ENCODE results near the gene PRMT1. TPM values are rescaled to one million over a fixed set of nuclear protein-coding genes. Genes with fewer than 3 reads are reported as not detected.

Gene PRMT1
- total RNA-seq, 1 donor from 2014 or later: 156 TPM

DNA sequence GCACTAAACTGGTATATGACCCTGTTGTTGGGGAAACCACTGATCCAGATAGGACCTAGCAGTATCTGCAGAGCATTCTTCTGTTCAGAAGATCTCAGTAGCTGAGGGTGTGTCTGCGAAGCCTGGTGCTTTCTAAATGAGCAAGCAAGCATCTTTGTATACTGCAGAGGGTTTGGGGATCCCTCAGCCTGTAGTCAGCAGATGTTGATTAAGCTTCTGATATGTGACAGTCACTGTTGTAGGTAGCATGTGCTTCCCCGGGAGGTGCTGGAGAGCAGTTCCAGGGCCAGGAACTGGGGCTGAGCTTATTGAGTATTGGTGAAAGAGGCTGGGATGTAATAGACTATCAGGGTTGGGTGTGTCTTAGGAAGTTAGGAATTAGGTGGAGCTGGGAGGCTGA, 33.6 kb upstream of the PRMT1 start:
- DNase-seq (ENCODE audit: extremely low spot score in 2 of 2): no peak
- intact Hi-C loops (cut with DNase I): no loop called here
- Histone ChIP-seq H3K4me3 (no peak overlapping the region), H3K4me1 (peaks cover 54% of the 10 kb centered on the region), H3K9me3 (no peaks in the 10 kb centered on the region), H3K36me3 (peaks cover 0 to 16% of the 10 kb centered on the region in 2 donors), H3K27ac (no peak overlapping the region), H3K27me3 (no peaks in the 10 kb centered on the region)
- TF ChIP-seq, protein P1, sequence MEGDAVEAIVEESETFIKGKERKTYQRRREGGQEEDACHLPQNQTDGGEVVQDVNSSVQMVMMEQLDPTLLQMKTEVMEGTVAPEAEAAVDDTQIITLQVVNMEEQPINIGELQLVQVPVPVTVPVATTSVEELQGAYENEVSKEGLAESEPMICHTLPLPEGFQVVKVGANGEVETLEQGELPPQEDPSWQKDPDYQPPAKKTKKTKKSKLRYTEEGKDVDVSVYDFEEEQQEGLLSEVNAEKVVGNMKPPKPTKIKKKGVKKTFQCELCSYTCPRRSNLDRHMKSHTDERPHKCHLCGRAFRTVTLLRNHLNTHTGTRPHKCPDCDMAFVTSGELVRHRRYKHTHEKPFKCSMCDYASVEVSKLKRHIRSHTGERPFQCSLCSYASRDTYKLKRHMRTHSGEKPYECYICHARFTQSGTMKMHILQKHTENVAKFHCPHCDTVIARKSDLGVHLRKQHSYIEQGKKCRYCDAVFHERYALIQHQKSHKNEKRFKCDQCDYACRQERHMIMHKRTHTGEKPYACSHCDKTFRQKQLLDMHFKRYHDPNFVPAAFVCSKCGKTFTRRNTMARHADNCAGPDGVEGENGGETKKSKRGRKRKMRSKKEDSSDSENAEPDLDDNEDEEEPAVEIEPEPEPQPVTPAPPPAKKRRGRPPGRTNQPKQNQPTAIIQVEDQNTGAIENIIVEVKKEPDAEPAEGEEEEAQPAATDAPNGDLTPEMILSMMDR (IDR thresholded peaks at IDR 0.05): no peak
- no peak for TF ChIP-seq POLR2AphosphoS5 (IDR thresholded peaks at IDR 0.05; ENCODE audit: insufficient read depth in 1 of 2, low read depth in 1 of 2)
- TF ChIP-seq POLR2A (IDR thresholded peaks at IDR 0.05): no peak

DNA sequence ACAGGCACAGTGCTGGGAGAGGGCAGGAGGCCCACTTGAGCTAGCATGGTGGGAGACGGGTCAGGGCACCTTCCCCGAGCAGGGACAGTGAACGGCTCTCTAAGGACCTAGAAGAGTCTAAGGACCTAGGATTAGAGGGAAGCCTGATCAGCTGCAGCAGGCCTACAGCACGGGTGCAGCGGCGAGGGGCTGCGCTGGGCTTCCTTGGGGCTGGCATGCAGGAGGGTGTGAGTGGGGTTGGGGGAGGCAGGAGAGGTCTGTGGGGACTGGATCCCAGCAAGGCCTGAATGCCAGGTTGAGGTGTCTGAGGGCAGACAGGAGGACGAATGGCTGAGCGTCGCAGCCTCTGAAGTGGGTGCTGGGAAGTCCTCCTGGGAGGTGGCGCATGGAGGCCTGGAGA, 31.5 kb upstream of the PRMT1 start:
- no peak for TF ChIP-seq POLR2A (IDR thresholded peaks at IDR 0.05)
- no peak for TF ChIP-seq POLR2AphosphoS5 (IDR thresholded peaks at IDR 0.05; ENCODE audit: insufficient read depth in 1 of 2, low read depth in 1 of 2)
- TF ChIP-seq, protein P1 (IDR thresholded peaks at IDR 0.05): no peak
- intact Hi-C loops (cut with DNase I): no loop called here
- no peaks in the 10 kb centered on the region for H3K27me3 ChIP-seq
- peaks cover 0 to 32% of the 10 kb centered on the region in 2 donors for H3K36me3 ChIP-seq
- no peak overlapping the region for H3K27ac ChIP-seq
- no peak overlapping the region for H3K4me3 ChIP-seq
- no peak for DNase-seq (ENCODE audit: extremely low spot score in 2 of 2)
- peaks cover 41% of the 10 kb centered on the region for H3K4me1 ChIP-seq
- H3K9me3 ChIP-seq: no peaks in the 10 kb centered on the region

DNA sequence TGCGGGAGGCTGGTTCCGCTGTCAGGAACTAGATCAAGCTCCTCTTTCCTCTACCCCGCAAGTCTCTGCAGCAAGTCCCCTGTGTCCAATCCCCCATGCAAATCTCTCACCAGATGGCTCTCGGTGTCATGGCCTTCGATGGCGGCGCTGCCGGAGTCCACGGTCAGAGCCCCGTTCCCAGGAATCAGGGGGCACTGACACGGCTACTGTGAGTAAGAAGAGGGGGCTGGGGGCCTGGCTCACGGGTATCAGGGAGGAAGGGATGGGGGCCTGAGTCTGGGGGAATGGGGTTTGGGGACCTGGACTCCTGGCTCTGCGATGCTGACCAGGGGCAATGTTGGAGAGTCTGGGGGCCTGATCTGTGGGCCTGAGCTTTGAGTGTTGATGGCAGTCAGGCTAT, 31.1 kb upstream of the PRMT1 start:
- DNase-seq (ENCODE audit: extremely low spot score in 2 of 2): no peak
- intact Hi-C loops (cut with DNase I): no loop called here
- Histone ChIP-seq H3K9me3 (no peaks in the 10 kb centered on the region), H3K4me1 (peaks cover 38% of the 10 kb centered on the region), H3K4me3 (no peak overlapping the region), H3K27ac (no peak overlapping the region), H3K27me3 (no peaks in the 10 kb centered on the region), H3K36me3 (peaks cover 0 to 34% of the 10 kb centered on the region in 2 donors)
- TF ChIP-seq POLR2AphosphoS5 (IDR thresholded peaks at IDR 0.05; ENCODE audit: insufficient read depth in 1 of 2, low read depth in 1 of 2): no peak
- TF ChIP-seq, protein P1 (IDR thresholded peaks at IDR 0.05): no peak
- no peak for TF ChIP-seq POLR2A (IDR thresholded peaks at IDR 0.05)

DNA sequence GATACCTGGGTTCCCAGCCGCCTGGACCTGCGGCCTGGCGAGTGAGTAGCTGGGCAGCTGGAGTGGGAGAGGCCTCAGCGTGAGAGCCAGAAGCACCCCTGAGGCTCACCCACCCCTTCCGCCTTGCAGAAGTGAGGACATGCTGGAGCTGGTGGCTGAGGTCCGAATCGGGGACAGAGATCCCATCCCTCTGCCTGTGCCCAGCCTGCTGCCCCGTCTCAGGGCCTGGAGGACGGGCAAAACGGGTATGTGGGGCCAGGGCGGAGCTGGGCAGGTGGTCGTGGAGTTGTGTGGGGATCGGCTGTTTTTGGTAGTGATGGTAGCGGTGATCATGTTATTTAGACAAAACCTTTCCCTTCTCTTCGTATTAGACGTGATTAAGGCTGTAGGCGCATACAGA, 30.5 kb upstream of the PRMT1 start:
- no peak overlapping the region for H3K4me3 ChIP-seq
- peaks cover 0 to 40% of the 10 kb centered on the region in 2 donors for H3K36me3 ChIP-seq
- no peaks in the 10 kb centered on the region for H3K27me3 ChIP-seq
- peaks cover 34% of the 10 kb centered on the region for H3K4me1 ChIP-seq
- TF ChIP-seq, protein P1 (IDR thresholded peaks at IDR 0.05): no peak
- TF ChIP-seq POLR2A (IDR thresholded peaks at IDR 0.05) (no peak), POLR2AphosphoS5 (IDR thresholded peaks at IDR 0.05; ENCODE audit: insufficient read depth in 1 of 2, low read depth in 1 of 2) (no peak)
- intact Hi-C loops (cut with DNase I): no loop called here
- no peak for DNase-seq (ENCODE audit: extremely low spot score in 2 of 2)
- no peaks in the 10 kb centered on the region for H3K9me3 ChIP-seq
- H3K27ac ChIP-seq: no peak overlapping the region

DNA sequence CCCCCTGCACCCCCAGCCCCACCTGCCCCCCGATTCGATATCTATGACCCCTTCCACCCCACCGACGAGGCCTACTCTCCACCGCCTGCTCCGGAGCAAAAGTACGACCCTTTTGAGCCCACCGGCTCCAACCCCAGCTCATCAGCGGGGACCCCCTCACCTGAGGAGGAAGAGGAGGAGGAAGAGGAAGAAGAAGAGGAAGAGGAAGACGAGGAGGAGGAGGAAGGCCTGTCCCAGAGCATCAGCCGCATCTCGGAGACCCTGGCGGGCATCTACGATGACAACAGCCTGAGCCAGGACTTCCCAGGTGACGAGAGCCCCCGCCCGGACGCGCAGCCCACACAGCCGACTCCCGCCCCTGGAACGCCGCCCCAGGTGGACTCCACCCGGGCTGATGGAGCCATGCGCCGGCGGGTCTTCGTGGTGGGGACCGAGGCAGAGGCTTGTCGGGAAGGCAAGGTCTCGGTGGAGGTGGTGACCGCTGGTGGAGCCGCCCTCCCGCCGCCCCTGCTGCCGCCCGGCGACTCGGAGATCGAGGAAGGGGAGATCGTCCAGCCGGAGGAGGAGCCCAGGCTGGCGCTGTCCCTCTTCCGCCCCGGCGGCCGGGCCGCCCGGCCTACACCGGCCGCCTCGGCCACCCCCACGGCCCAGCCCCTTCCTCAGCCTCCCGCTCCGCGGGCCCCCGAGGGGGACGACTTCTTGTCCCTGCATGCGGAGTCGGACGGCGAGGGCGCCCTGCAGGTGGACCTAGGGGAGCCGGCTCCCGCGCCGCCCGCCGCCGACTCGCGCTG, 25.8 kb upstream of the PRMT1 start:
- H3K9me3 ChIP-seq: no peaks in the 10 kb centered on the region
- no peak for DNase-seq (ENCODE audit: extremely low spot score in 2 of 2)
- TF ChIP-seq POLR2A (IDR thresholded peaks at IDR 0.05) (no peak), POLR2AphosphoS5 (IDR thresholded peaks at IDR 0.05; ENCODE audit: insufficient read depth in 1 of 2, low read depth in 1 of 2) (no peak)
- TF ChIP-seq, protein P1 (IDR thresholded peaks at IDR 0.05): no peak
- no peak overlapping the region for H3K4me3 ChIP-seq
- H3K27ac ChIP-seq: no peak overlapping the region
- no peaks in the 10 kb centered on the region for H3K4me1 ChIP-seq
- H3K27me3 ChIP-seq: no peaks in the 10 kb centered on the region
- intact Hi-C loops (cut with DNase I): no loop called here
- H3K36me3 ChIP-seq: peaks cover 4 to 80% of the 10 kb centered on the region in 2 donors
